GM23338 (cell line): ENCODE measurements around the gene PRSS21. TPM values are rescaled to one million over a fixed set of nuclear protein-coding genes. Genes with fewer than 3 reads are reported as not detected.
A peak's percentile ranks its signal among the peaks of the same experiment; 100 is the strongest.

Experiments used
- ATAC-seq: fragments of 200-7000 bp; cut with Tn5 transposase; 3 replicates; pipeline ENCODE4 v1.9.1; 2020
- DNase-seq: peaks from one replicate; pipeline ENCODE4 v3.0.0-alpha.2; 2015; ENCODE audit warnings: low spot score
- H2AFZ ChIP-seq: fragments of 200-600 bp; sonication (generic); 2 replicates; pipeline ENCODE4 v1.8.0; 2016; ENCODE audit warnings: antibody characterized with exemption, mild to moderate bottlenecking, moderate library complexity
- H3F3A ChIP-seq: fragments of 200-600 bp; sonication (generic); replicated peaks from 2 replicates; pipeline ENCODE4 v1.8.0; 2017; ENCODE audit warnings: antibody characterized with exemption, mixed run types, low read depth
- H3K27ac ChIP-seq: fragments of 200-600 bp; sonication (generic); 2 replicates; pipeline ENCODE4 v1.6.1; 2016; ENCODE audit warnings: low read depth
- H3K27me3 ChIP-seq: fragments of 200-600 bp; sonication (generic); 2 replicates; pipeline ENCODE4 v1.8.0; 2016; ENCODE audit warnings: mild to moderate bottlenecking, mixed run types, moderate library complexity; ENCODE audit not compliant: insufficient read depth
- H3K36me3 ChIP-seq: fragments of 200-600 bp; sonication (generic); 2 replicates; pipeline ENCODE4 v1.8.0; 2016; ENCODE audit warnings: mild to moderate bottlenecking; ENCODE audit not compliant: insufficient read depth
- H3K4me1 ChIP-seq: fragments of 200-600 bp; sonication (generic); 2 replicates; pipeline ENCODE4 v1.8.0; 2016; ENCODE audit warnings: mild to moderate bottlenecking, moderate library complexity; ENCODE audit not compliant: insufficient read depth
- H3K4me2 ChIP-seq: fragments of 200-600 bp; sonication (generic); 2 replicates; pipeline ENCODE4 v1.7.1; 2017; ENCODE audit warnings: mixed run types
- H3K4me3 ChIP-seq: fragments of 200-600 bp; sonication (generic); 2 replicates; pipeline ENCODE4 v1.6.1; 2016; ENCODE audit warnings: mixed run types
- H3K79me2 ChIP-seq: fragments of 200-600 bp; sonication (generic); replicated peaks from 2 replicates; pipeline ENCODE4 v1.8.0; 2017; ENCODE audit warnings: mild to moderate bottlenecking; ENCODE audit not compliant: insufficient read depth
- H3K9me2 ChIP-seq: fragments of 200-600 bp; sonication (generic); 2 replicates; pipeline ENCODE4 v1.8.0; 2017; ENCODE audit not compliant: insufficient read depth
- H4K20me1 ChIP-seq: fragments of 200-600 bp; sonication (generic); replicated peaks from 2 replicates; pipeline ENCODE4 v1.8.0; 2017; ENCODE audit warnings: mild to moderate bottlenecking; ENCODE audit not compliant: insufficient read depth
- H3K27ac Mint-ChIP-seq: 2 replicates; pipeline ENCODE4 v1.8.0; 2020; ENCODE audit warnings: inconsistent platforms, mild to moderate bottlenecking, moderate library complexity, mixed read lengths
- H3K27me3 Mint-ChIP-seq: 3 replicates; pipeline ENCODE4 v1.8.0; 2022; ENCODE audit warnings: low read depth, mild to moderate bottlenecking, moderate library complexity, mixed read lengths, inconsistent platforms; ENCODE audit not compliant: insufficient read depth, poor library complexity
- H3K36me3 Mint-ChIP-seq: 3 replicates; pipeline ENCODE4 v1.8.0; 2021; ENCODE audit warnings: low read depth, mild to moderate bottlenecking, inconsistent platforms, moderate library complexity, mixed read lengths
- H3K4me1 Mint-ChIP-seq: 3 replicates; pipeline ENCODE4 v1.8.0; 2020; ENCODE audit warnings: mild to moderate bottlenecking, inconsistent platforms, mixed read lengths
- H3K4me3 Mint-ChIP-seq: 3 replicates; pipeline ENCODE4 v1.8.0; 2021; ENCODE audit warnings: moderate library complexity, mild to moderate bottlenecking, inconsistent platforms, mixed read lengths
- H3K9me3 Mint-ChIP-seq: 3 replicates; pipeline ENCODE4 v1.8.0; 2020; ENCODE audit warnings: moderate library complexity, mild to moderate bottlenecking, inconsistent platforms, mixed read lengths
- CREB1 ChIP-seq: fragments of 250-450 bp; sonication (Bioruptor Pico); IDR thresholded peaks from 2 replicates; pipeline ENCODE4 v1.5.0; 2020; ENCODE audit warnings: low read depth, mild to moderate bottlenecking, moderate library complexity
- CTCF ChIP-seq, 2 experiments: fragments of 200-600 bp in 1 of 2; sonication (generic) in 1 of 2; conservative IDR thresholded peaks; 2 replicates each; pipeline versions ENCODE4 v1.5.1 to v1.6.1; 2016 to 2017; ENCODE audit warnings: antibody characterized with exemption in 2 of 2, low read depth in 2 of 2, mild to moderate bottlenecking in 2 of 2, moderate library complexity in 1 of 2
- ETS1 ChIP-seq: IDR thresholded peaks from 2 replicates; pipeline ENCODE4 v1.6.1; 2016; ENCODE audit warnings: antibody characterized with exemption
- EZH2 ChIP-seq: fragments of 200-600 bp; sonication (generic); IDR thresholded peaks from one replicate; pipeline ENCODE4 v1.8.0; 2017; ENCODE audit warnings: antibody characterized with exemption, mild to moderate bottlenecking, low read depth; ENCODE audit not compliant: unreplicated experiment
- EZH2phosphoT487 ChIP-seq: fragments of 200-600 bp; sonication (generic); IDR thresholded peaks from one replicate; pipeline ENCODE4 v1.8.1; 2018; ENCODE audit warnings: antibody characterized with exemption; ENCODE audit not compliant: unreplicated experiment
- NANOG ChIP-seq: IDR thresholded peaks from 2 replicates; pipeline ENCODE4 v1.6.1; 2016; ENCODE audit warnings: antibody characterized with exemption, borderline replicate concordance
- REST ChIP-seq: IDR thresholded peaks from one replicate; pipeline ENCODE4 v1.6.1; 2018; ENCODE audit warnings: antibody characterized with exemption; ENCODE audit not compliant: unreplicated experiment
- STAT1 ChIP-seq: IDR thresholded peaks from one replicate; pipeline ENCODE4 v1.6.1; 2016; ENCODE audit warnings: antibody characterized with exemption; ENCODE audit not compliant: unreplicated experiment
- ZNF114 ChIP-seq: fragments of 250-450 bp; sonication (Bioruptor Pico); IDR thresholded peaks from 2 replicates; pipeline ENCODE4 v1.5.0; 2020; ENCODE audit warnings: mild to moderate bottlenecking, moderate library complexity
- polyA plus RNA-seq: library from polyadenylated mRNA; unstranded; fragments of >200 nt; fragmentation: Nextera tagmentation; extraction: Ambion mirVana; gene quantifications from 2 replicates; pipeline ENCODE4 v1.2.1, GENCODE V29; 2016
- total RNA-seq: library from RNA; depleted of rRNA; stranded (reverse); fragments of >200 nt; shearing (Covaris generic); gene quantifications from 2 replicates; pipeline ENCODE4 v1.2.3, GENCODE V29; 2014

PRSS21 gene
- total and polyA plus RNA-seq, 2 experiments from 2014 or later: 2.4 to 3.1 TPM

- Histone ChIP-seq H3K27me3 (peaks cover 16% of the 10 kb centered on the region), H3K9me2 (no peaks in the 10 kb centered on the region), H3K36me3 (no peaks in the 10 kb centered on the region), H3K4me3 (peak within 1 kb of the TSS; percentile 68), H4K20me1 (no peaks in the 10 kb centered on the region), H3K4me1 (peaks cover 3% of the 10 kb centered on the region; the same call in 1 of the 2 replicates), H3K4me2 (peak within 1 kb of the TSS; percentile 90), H2AFZ (peak within 1 kb of the TSS; percentile 94), H3F3A (no peaks in the 10 kb centered on the region), H3K79me2 (no peaks in the 10 kb centered on the region), H3K27ac (no peak within 1 kb of the TSS)
- peaks cover 25% of the 10 kb centered on the region for H3K9me3 Mint-ChIP-seq
- TF ChIP-seq REST: no peak
- TF ChIP-seq CREB1: 0 out of 2 replicates have a peak, but pooled peaks have one; percentile 28
- peaks cover 19% of the 10 kb centered on the region for H3K27me3 Mint-ChIP-seq
- DNase-seq: peak; percentile 80
- peak; percentile 67 for ATAC-seq
- H3K36me3 Mint-ChIP-seq: peaks cover 13% of the 10 kb centered on the region
- peak within 1 kb of the TSS; percentile 81 for H3K4me3 Mint-ChIP-seq
- no peak within 1 kb of the TSS for H3K27ac Mint-ChIP-seq
- H3K4me1 Mint-ChIP-seq: peaks cover 3% of the 10 kb centered on the region
Observed at GRCh38 chr16:2857451-2858244, 40.6 kb downstream of the PRSS21 start, which contains the start of gene PRSS22. Gene PRSS22, minus strand, starts transcription at chr16:2858170. Its CDS starts 66 bp downstream, at chr16:2858104.

GRCh38 chr16:2858245-2859025 lies 41.4 kb downstream of the PRSS21 start:
- 0 out of 4 replicates have a peak, but pooled peaks of 1 of the 2 experiments have one; percentile 12 for TF ChIP-seq CTCF (conservative IDR thresholded peaks at IDR 0.05; ENCODE audit: low read depth in 2 of 2)
- no peak for TF ChIP-seq EZH2
- TF ChIP-seq ETS1: no peak
- TF ChIP-seq CREB1: no peak
- TF ChIP-seq EZH2phosphoT487: no peak
- TF ChIP-seq NANOG: no peak
- no peak for TF ChIP-seq STAT1
- no peak for TF ChIP-seq ZNF114 (CRISPR knock-in tag)
- H2AFZ ChIP-seq: peak overlapping the region; percentile 94
- H3K9me2 ChIP-seq: no peaks in the 10 kb centered on the region
- no peaks in the 10 kb centered on the region for H3K36me3 ChIP-seq
- ATAC-seq (peak; percentile 67), DNase-seq (peak; percentile 79)
- H3K27ac ChIP-seq: no peak overlapping the region
- Mint-ChIP-seq H3K4me3 (peak overlapping the region; percentile 81), H3K9me3 (peaks cover 25% of the 10 kb centered on the region), H3K4me1 (peaks cover 3% of the 10 kb centered on the region), H3K36me3 (peaks cover 13% of the 10 kb centered on the region), H3K27ac (no peak overlapping the region), H3K27me3 (peaks cover 19% of the 10 kb centered on the region)
- peak overlapping the region; percentile 90 for H3K4me2 ChIP-seq
- H3K4me3 ChIP-seq: peak overlapping the region; percentile 68
- no peaks in the 10 kb centered on the region for H4K20me1 ChIP-seq
- peaks cover 3% of the 10 kb centered on the region; the same call in 1 of the 2 replicates for H3K4me1 ChIP-seq
- H3F3A ChIP-seq: no peaks in the 10 kb centered on the region
- H3K27me3 ChIP-seq: peaks cover 16% of the 10 kb centered on the region
- no peaks in the 10 kb centered on the region for H3K79me2 ChIP-seq
